WTC11 (cell line): ENCODE results near the gene KRT1. TPM values are rescaled to one million over a fixed set of nuclear protein-coding genes. Genes with fewer than 3 reads are reported as not detected.

Experiments
- ATAC-seq: fragments of 200-7000 bp; cut with Tn5 transposase; 2 replicates; pipeline ENCODE4 v1.10.0; 2021; ENCODE audit warnings: mild to moderate bottlenecking, moderate library complexity
- CTCF ChIA-PET: fragments of 300-600 bp; sonication (Branson Sonifier 250); formaldehyde crosslinking; loops from one replicate; lab custom pipeline; 2021; ENCODE audit warnings: antibody characterized with exemption; lab: Charles Lee
- POLR2A ChIA-PET: fragments of 350-600 bp; sonication (Branson Sonifier 250); formaldehyde crosslinking; loops from one replicate; lab custom pipeline; 2021; ENCODE audit warnings: antibody characterized with exemption; lab: Charles Lee
- DNase-seq: peaks from one replicate; pipeline ENCODE4 v3.0.0; 2021; ENCODE audit warnings: low spot score
- H3K27ac Mint-ChIP-seq: 2 replicates; pipeline ENCODE4 v1.8.0; 2021; ENCODE audit warnings: mixed read lengths
- H3K27me3 Mint-ChIP-seq: 2 replicates; pipeline ENCODE4 v1.8.0; 2021; ENCODE audit warnings: low read depth, mild to moderate bottlenecking, moderate library complexity, mixed read lengths
- H3K36me3 Mint-ChIP-seq: 2 replicates; pipeline ENCODE4 v1.8.0; 2021; ENCODE audit warnings: mixed read lengths
- H3K4me1 Mint-ChIP-seq: 2 replicates; pipeline ENCODE4 v1.8.0; 2022; ENCODE audit warnings: mixed read lengths
- H3K4me3 Mint-ChIP-seq: 2 replicates; pipeline ENCODE4 v1.8.0; 2021; ENCODE audit warnings: mild to moderate bottlenecking, moderate library complexity, mixed read lengths
- H3K9me3 Mint-ChIP-seq: 2 replicates; pipeline ENCODE4 v1.8.0; 2021; ENCODE audit warnings: mixed read lengths
- ATF1 ChIP-seq: sonication (generic); formaldehyde crosslinking; IDR thresholded peaks from 2 replicates; pipeline ENCODE4 v1.8.1; 2023; ENCODE audit warnings: mild to moderate bottlenecking, moderate library complexity, missing genetic modification reagents
- ELF4 ChIP-seq: sonication (generic); formaldehyde crosslinking; IDR thresholded peaks from 2 replicates; pipeline ENCODE4 v1.8.1; 2022; ENCODE audit warnings: low read depth, mild to moderate bottlenecking, moderate library complexity, missing genetic modification reagents
- GABPB1 ChIP-seq: sonication (generic); formaldehyde crosslinking; IDR thresholded peaks from 2 replicates; pipeline ENCODE4 v1.8.1; 2023; ENCODE audit warnings: mild to moderate bottlenecking, missing genetic modification reagents
- JAZF1 ChIP-seq: fragments of 250-450 bp; sonication (Bioruptor Pico); IDR thresholded peaks from 2 replicates; pipeline ENCODE4 v1.9.0; 2021; ENCODE audit warnings: moderate library complexity, mild to moderate bottlenecking, inconsistent platforms
- JUN ChIP-seq: sonication (generic); formaldehyde crosslinking; IDR thresholded peaks from 2 replicates; pipeline ENCODE4 v1.8.0; 2023; ENCODE audit warnings: mild to moderate bottlenecking, missing genetic modification reagents
- NR3C1 ChIP-seq: sonication (generic); formaldehyde crosslinking; conservative IDR thresholded peaks from 2 replicates; pipeline ENCODE4 v1.8.1; 2023; ENCODE audit warnings: low read depth, mild to moderate bottlenecking, missing genetic modification reagents
- OVOL2 ChIP-seq: fragments of 250-450 bp; sonication (Bioruptor Pico); IDR thresholded peaks from 2 replicates; pipeline ENCODE4 v1.9.0; 2021; ENCODE audit warnings: mild to moderate bottlenecking, borderline replicate concordance
- PRRX2 ChIP-seq: fragments of 250-450 bp; sonication (Bioruptor Pico); IDR thresholded peaks from 2 replicates; pipeline ENCODE4 v1.8.0; 2021; ENCODE audit warnings: mild to moderate bottlenecking
- SMAD3 ChIP-seq: sonication (generic); formaldehyde crosslinking; IDR thresholded peaks from 2 replicates; pipeline ENCODE4 v1.8.0; 2022; ENCODE audit warnings: missing genetic modification reagents, mild to moderate bottlenecking, borderline replicate concordance
- TEAD4 ChIP-seq: sonication (generic); formaldehyde crosslinking; IDR thresholded peaks from 2 replicates; pipeline ENCODE4 v1.8.0; 2022; ENCODE audit warnings: mild to moderate bottlenecking, missing genetic modification reagents
- ZNF232 ChIP-seq: sonication (generic); formaldehyde crosslinking; IDR thresholded peaks from 2 replicates; pipeline ENCODE4 v1.8.0; 2022; ENCODE audit warnings: mild to moderate bottlenecking, missing genetic modification reagents
- ZNF671 ChIP-seq: fragments of 250-450 bp; sonication (Bioruptor Pico); IDR thresholded peaks from 2 replicates; pipeline ENCODE4 v1.8.0; 2021; ENCODE audit warnings: mild to moderate bottlenecking
- total RNA-seq: library from RNA; stranded (reverse); gene quantifications from 3 replicates; pipeline ENCODE4 v1.2.3, GENCODE V29; 2021
- TF ChIP-seq, protein P1 (sequence below): sonication (generic); formaldehyde crosslinking; IDR thresholded peaks from 2 replicates; pipeline ENCODE4 v1.8.1; 2022; ENCODE audit warnings: low read depth, missing genetic modification reagents, borderline replicate concordance
- TF ChIP-seq, protein P2 (sequence below): fragments of 250-450 bp; sonication (Bioruptor Pico); IDR thresholded peaks from 2 replicates; pipeline ENCODE4 v1.9.0; 2021; ENCODE audit warnings: moderate library complexity, mild to moderate bottlenecking, inconsistent platforms, borderline replicate concordance
- TF ChIP-seq, protein P3 (sequence below): sonication (generic); formaldehyde crosslinking; IDR thresholded peaks from 2 replicates; pipeline ENCODE4 v1.8.0; 2022; ENCODE audit warnings: mild to moderate bottlenecking, missing genetic modification reagents
- TF ChIP-seq, protein P4 (sequence below): fragments of 250-450 bp; sonication (Bioruptor Pico); conservative IDR thresholded peaks from 2 replicates; pipeline ENCODE4 v1.9.0; 2021; ENCODE audit warnings: mild to moderate bottlenecking
- TF ChIP-seq, protein P5 (sequence below): sonication (generic); formaldehyde crosslinking; IDR thresholded peaks from 2 replicates; pipeline ENCODE4 v1.8.0; 2022; ENCODE audit warnings: mild to moderate bottlenecking, missing genetic modification reagents
- TF ChIP-seq, protein P6 (sequence below): sonication (generic); formaldehyde crosslinking; IDR thresholded peaks from 2 replicates; pipeline ENCODE4 v1.8.1; 2022; ENCODE audit warnings: missing genetic modification reagents, borderline replicate concordance
- TF ChIP-seq, protein P7 (sequence below): fragments of 250-450 bp; sonication (Bioruptor Pico); IDR thresholded peaks from 2 replicates; pipeline ENCODE4 v2.1.2; 2022; ENCODE audit warnings: mild to moderate bottlenecking, moderate library complexity
- TF ChIP-seq, protein P8 (sequence below): sonication (generic); formaldehyde crosslinking; IDR thresholded peaks from 2 replicates; pipeline ENCODE4 v1.8.1; 2023; ENCODE audit warnings: mild to moderate bottlenecking, missing genetic modification reagents, moderate library complexity
- TF ChIP-seq, protein P9 (sequence below): sonication (generic); formaldehyde crosslinking; conservative IDR thresholded peaks from 2 replicates; pipeline ENCODE4 v1.8.1; 2022; ENCODE audit warnings: mild to moderate bottlenecking, missing genetic modification reagents

Gene KRT1
- total RNA-seq, 1 experiment from 2014 or later, result not detected

DNA sequence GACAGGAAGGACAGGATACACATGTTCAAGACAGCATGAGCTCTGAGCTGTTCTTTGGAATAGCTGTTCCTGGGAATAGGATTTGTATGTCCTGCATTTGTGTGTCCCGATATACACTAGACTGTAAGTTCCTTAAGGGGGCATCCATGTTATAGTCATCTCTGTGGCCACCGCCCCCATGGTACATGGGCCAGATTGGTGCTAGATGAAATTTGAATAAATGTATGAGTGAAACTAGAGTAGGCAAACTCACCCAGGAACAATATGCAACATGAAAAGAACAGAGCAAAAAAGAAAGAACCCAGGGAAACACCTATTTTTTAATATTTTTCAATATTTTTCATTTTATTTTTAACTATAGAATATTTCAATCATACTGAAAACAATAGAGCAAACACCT is 48.2 kb upstream of the KRT1 start:
- CTCF ChIA-PET, result interaction anchor here (1.3 to 1.9 kb wide), 4 partner anchors 11 to 356 kb away, joined by 3 to 4 read pairs (median 3); no protein-coding TSS in a partner anchor
- no peaks in the 10 kb centered on the region for H3K4me1 Mint-ChIP-seq
- no peak for TF ChIP-seq NR3C1 (CRISPR knock-in tag)
- TF ChIP-seq JAZF1 (CRISPR knock-in tag), result no peak
- no peak for TF ChIP-seq ZNF232 (CRISPR knock-in tag)
- TF ChIP-seq, protein P1, sequence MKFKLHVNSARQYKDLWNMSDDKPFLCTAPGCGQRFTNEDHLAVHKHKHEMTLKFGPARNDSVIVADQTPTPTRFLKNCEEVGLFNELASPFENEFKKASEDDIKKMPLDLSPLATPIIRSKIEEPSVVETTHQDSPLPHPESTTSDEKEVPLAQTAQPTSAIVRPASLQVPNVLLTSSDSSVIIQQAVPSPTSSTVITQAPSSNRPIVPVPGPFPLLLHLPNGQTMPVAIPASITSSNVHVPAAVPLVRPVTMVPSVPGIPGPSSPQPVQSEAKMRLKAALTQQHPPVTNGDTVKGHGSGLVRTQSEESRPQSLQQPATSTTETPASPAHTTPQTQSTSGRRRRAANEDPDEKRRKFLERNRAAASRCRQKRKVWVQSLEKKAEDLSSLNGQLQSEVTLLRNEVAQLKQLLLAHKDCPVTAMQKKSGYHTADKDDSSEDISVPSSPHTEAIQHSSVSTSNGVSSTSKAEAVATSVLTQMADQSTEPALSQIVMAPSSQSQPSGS (CRISPR knock-in tag), result no peak
- no peak for TF ChIP-seq SMAD3 (CRISPR knock-in tag)
- TF ChIP-seq, protein P2, sequence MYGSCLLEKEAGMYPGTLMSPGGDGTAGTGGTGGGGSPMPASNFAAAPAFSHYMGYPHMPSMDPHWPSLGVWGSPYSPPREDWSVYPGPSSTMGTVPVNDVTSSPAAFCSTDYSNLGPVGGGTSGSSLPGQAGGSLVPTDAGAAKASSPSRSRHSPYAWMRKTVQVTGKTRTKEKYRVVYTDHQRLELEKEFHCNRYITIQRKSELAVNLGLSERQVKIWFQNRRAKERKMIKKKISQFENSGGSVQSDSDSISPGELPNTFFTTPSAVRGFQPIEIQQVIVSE (CRISPR knock-in tag), result no peak
- no peak for TF ChIP-seq OVOL2 (CRISPR knock-in tag)
- TF ChIP-seq, protein P3, sequence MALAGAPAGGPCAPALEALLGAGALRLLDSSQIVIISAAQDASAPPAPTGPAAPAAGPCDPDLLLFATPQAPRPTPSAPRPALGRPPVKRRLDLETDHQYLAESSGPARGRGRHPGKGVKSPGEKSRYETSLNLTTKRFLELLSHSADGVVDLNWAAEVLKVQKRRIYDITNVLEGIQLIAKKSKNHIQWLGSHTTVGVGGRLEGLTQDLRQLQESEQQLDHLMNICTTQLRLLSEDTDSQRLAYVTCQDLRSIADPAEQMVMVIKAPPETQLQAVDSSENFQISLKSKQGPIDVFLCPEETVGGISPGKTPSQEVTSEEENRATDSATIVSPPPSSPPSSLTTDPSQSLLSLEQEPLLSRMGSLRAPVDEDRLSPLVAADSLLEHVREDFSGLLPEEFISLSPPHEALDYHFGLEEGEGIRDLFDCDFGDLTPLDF, result no peak
- TF ChIP-seq ATF1 (CRISPR knock-in tag), result no peak
- no peak for TF ChIP-seq TEAD4 (CRISPR knock-in tag)
- TF ChIP-seq, protein P4, sequence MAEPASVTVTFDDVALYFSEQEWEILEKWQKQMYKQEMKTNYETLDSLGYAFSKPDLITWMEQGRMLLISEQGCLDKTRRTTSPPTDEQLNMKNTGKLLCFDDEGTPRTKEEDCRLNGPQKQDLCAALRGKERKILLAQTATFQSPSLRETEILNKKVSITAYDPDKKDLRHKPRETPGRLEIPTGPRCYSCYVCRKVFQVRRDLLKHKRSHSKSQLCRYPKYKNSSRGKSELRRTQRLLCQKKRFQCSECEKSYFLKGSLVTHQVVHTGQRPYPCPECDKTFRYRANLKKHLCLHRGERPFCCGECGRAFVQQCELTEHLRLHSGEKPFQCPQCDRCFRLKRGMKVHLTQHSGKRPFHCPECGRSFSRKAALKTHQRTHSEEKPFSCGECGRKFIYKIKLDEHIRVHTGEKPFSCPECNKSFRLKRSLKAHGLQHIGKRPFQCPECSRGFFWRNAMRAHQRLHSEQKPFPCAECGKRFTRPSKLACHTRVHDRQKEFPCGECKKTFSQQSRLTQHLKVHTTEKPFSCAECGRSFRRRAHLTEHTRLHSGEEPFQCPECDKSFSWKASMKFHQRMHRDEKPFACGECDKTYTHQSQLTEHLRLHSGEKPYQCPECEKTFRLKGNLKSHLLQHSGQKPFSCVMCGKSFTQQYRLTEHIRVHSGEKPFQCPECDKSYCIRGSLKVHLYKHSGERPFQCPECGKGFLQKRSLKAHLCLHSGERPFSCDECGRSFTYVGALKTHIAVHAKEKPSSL (CRISPR knock-in tag), result no peak
- TF ChIP-seq, all 79 proteins: peak for 0
- H3K27ac Mint-ChIP-seq, result no peak overlapping the region
- H3K36me3 Mint-ChIP-seq, result no peaks in the 10 kb centered on the region
- no peak overlapping the region for H3K4me3 Mint-ChIP-seq
- H3K9me3 Mint-ChIP-seq, result peaks cover 20% of the 10 kb centered on the region
- POLR2A ChIA-PET, result no interaction called here
- peaks cover 30% of the 10 kb centered on the region for H3K27me3 Mint-ChIP-seq
- ATAC-seq (no peak), DNase-seq (no peak)

DNA sequence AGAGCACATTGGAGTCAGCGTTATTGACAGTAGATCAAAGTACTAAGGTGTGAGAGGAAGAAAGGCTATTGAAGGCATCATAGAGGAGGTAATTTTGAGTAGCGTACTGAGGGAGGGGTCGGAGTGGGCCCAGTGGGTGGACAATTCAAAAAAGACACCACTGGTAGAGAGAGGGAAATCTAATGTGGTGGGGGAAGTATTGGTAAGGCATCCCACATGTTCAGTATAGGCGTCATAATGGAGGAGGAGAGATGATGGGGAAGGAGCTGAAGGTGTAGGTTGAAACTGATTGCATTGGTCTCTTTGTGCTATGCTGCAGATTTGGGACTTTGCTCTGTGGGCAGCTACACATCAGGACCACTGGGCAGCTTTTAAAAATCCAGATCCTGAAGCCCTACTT is 46.8 kb upstream of the KRT1 start:
- peaks cover 20% of the 10 kb centered on the region for H3K9me3 Mint-ChIP-seq
- DNase-seq, result no peak
- ChIA-PET CTCF (interaction anchor here (0.6 to 1.1 kb wide), 3 partner anchors 13 to 442 kb away, joined by 3 to 4 read pairs (median 4); no protein-coding TSS in a partner anchor), POLR2A (interaction anchor here (0.5 to 0.6 kb wide), 2 partner anchors 16 to 1521 kb away, joined by 7 to 8 read pairs; no protein-coding TSS in a partner anchor)
- peaks cover 28% of the 10 kb centered on the region for H3K27me3 Mint-ChIP-seq
- TF ChIP-seq, protein P5, sequence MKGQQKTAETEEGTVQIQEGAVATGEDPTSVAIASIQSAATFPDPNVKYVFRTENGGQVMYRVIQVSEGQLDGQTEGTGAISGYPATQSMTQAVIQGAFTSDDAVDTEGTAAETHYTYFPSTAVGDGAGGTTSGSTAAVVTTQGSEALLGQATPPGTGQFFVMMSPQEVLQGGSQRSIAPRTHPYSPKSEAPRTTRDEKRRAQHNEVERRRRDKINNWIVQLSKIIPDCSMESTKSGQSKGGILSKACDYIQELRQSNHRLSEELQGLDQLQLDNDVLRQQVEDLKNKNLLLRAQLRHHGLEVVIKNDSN (CRISPR knock-in tag), result no peak
- TF ChIP-seq PRRX2 (CRISPR knock-in tag) (no peak), ZNF671 (CRISPR knock-in tag) (no peak)
- H3K4me1 Mint-ChIP-seq, result no peaks in the 10 kb centered on the region
- ATAC-seq, result no peak
- H3K36me3 Mint-ChIP-seq, result no peaks in the 10 kb centered on the region
- H3K27ac Mint-ChIP-seq, result no peak overlapping the region
- H3K4me3 Mint-ChIP-seq, result no peak overlapping the region

DNA sequence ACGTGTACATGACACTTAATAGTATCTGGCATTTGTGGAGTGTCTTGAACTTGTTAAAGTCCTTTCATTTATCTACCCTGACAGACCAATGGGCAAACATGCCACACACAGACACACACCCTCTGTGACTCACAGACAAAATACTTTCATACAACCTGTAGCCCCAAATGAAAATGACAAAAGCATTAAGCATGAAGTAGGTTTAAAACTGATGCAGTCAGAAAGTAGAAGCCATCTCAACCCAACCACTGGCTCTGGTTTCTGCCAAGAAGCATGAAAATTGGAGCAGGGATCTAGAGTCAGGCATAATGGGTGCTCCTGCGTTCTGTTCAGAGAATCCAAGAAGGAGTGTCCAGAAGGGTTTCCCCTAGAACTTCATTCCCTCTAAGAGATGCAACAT is 46.2 kb upstream of the KRT1 start:
- CTCF ChIA-PET, result interaction anchor here (1.2 to 2.6 kb wide), 2 partner anchors 139 to 144 kb away, joined by 4 to 8 read pairs; no protein-coding TSS in a partner anchor
- no peak for ATAC-seq
- no peaks in the 10 kb centered on the region for H3K36me3 Mint-ChIP-seq
- no peak overlapping the region for H3K27ac Mint-ChIP-seq
- no peaks in the 10 kb centered on the region for H3K4me1 Mint-ChIP-seq
- H3K9me3 Mint-ChIP-seq, result peaks cover 17% of the 10 kb centered on the region
- no peak overlapping the region for H3K4me3 Mint-ChIP-seq
- POLR2A ChIA-PET, result interaction anchor here (0.5 kb wide), 1 partner anchor 15 kb away, joined by 8 read pairs; no protein-coding TSS in a partner anchor
- DNase-seq, result no peak
- peaks cover 22% of the 10 kb centered on the region for H3K27me3 Mint-ChIP-seq
- TF ChIP-seq JUN (CRISPR knock-in tag) (no peak), GABPB1 (CRISPR knock-in tag) (no peak), NR3C1 (CRISPR knock-in tag) (no peak), ELF4 (no peak), TEAD4 (CRISPR knock-in tag) (no peak)
- TF ChIP-seq, protein P6, sequence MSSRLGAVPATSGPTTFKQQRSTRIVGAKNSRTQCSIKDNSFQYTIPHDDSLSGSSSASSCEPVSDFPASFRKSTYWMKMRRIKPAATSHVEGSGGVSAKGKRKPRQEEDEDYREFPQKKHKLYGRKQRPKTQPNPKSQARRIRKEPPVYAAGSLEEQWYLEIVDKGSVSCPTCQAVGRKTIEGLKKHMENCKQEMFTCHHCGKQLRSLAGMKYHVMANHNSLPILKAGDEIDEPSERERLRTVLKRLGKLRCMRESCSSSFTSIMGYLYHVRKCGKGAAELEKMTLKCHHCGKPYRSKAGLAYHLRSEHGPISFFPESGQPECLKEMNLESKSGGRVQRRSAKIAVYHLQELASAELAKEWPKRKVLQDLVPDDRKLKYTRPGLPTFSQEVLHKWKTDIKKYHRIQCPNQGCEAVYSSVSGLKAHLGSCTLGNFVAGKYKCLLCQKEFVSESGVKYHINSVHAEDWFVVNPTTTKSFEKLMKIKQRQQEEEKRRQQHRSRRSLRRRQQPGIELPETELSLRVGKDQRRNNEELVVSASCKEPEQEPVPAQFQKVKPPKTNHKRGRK (CRISPR knock-in tag), result no peak
- TF ChIP-seq, protein P7, sequence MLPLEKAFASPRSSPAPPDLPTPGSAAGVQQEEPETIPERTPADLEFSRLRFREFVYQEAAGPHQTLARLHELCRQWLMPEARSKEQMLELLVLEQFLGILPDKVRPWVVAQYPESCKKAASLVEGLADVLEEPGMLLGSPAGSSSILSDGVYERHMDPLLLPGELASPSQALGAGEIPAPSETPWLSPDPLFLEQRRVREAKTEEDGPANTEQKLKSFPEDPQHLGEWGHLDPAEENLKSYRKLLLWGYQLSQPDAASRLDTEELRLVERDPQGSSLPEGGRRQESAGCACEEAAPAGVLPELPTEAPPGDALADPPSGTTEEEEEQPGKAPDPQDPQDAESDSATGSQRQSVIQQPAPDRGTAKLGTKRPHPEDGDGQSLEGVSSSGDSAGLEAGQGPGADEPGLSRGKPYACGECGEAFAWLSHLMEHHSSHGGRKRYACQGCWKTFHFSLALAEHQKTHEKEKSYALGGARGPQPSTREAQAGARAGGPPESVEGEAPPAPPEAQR (CRISPR knock-in tag), result no peak
- TF ChIP-seq, protein P8, sequence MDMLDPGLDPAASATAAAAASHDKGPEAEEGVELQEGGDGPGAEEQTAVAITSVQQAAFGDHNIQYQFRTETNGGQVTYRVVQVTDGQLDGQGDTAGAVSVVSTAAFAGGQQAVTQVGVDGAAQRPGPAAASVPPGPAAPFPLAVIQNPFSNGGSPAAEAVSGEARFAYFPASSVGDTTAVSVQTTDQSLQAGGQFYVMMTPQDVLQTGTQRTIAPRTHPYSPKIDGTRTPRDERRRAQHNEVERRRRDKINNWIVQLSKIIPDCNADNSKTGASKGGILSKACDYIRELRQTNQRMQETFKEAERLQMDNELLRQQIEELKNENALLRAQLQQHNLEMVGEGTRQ (CRISPR knock-in tag), result no peak
- TF ChIP-seq, protein P9, sequence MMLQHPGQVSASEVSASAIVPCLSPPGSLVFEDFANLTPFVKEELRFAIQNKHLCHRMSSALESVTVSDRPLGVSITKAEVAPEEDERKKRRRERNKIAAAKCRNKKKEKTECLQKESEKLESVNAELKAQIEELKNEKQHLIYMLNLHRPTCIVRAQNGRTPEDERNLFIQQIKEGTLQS (CRISPR knock-in tag), result no peak
